Stomach (tissue), 19 donors: Measurements from ENCODE around the gene TSPAN15. TPM values are rescaled to one million over a fixed set of nuclear protein-coding genes. Genes with fewer than 3 reads are reported as not detected.

Experiments used
- DNase-seq, 2 donors: peaks; one replicate each; pipeline versions ENCODE4 v3.0.0 to v3.0.0-alpha.2; 2013 to 2019
- H3K27ac ChIP-seq, 5 donors: fragments of 200-600 bp in 4 of 5; sonication (generic) in 4 of 5; one replicate each; pipeline ENCODE4 v1.5.1; 2013 to 2019; ENCODE audit warnings: mild to moderate bottlenecking in 1 of 5, moderate library complexity in 1 of 5
- H3K27me3 ChIP-seq, 3 donors: fragments of 200-600 bp; sonication (generic); one replicate each; pipeline ENCODE4 v1.5.1; 2017 to 2019; ENCODE audit warnings: mixed run types in 1 of 3
- H3K36me3 ChIP-seq, 4 donors: fragments of 200-600 bp; sonication (generic); 1 replicate in 3 of 4; 2 replicates in 1 of 4; pipeline ENCODE4 v1.5.1; 2016 to 2019
- H3K4me1 ChIP-seq, 4 donors: fragments of 200-600 bp; sonication (generic); one replicate each; pipeline ENCODE4 v1.5.1; 2016 to 2019
- H3K4me3 ChIP-seq, 4 donors: fragments of 200-600 bp; sonication (generic) in 3 of 4; one replicate each; pipeline ENCODE4 v1.5.1; 2016 to 2019; ENCODE audit warnings: mild to moderate bottlenecking in 1 of 4
- H3K9me3 ChIP-seq, 4 donors: fragments of 200-600 bp; sonication (generic); one replicate each; pipeline ENCODE4 v1.5.1; 2016 to 2019
- EP300 ChIP-seq: sonication (generic); formaldehyde crosslinking; IDR thresholded peaks from one replicate; pipeline ENCODE4 v1.6.1; 2017; ENCODE audit warnings: antibody characterized with exemption
- POLR2A ChIP-seq, 4 donors: fragments of 450-650 bp; IDR thresholded peaks; one replicate each; pipeline ENCODE4 v1.6.1; 2016; ENCODE audit warnings: antibody characterized with exemption in 4 of 4, control low read depth in 2 of 4, mild to moderate bottlenecking in 1 of 4, moderate library complexity in 1 of 4
- POLR2AphosphoS5 ChIP-seq, 3 donors: sonication (generic); formaldehyde crosslinking; IDR thresholded peaks; one replicate each; pipeline ENCODE4 v1.6.1; 2016; ENCODE audit warnings: antibody characterized with exemption in 3 of 3
- WGBS, 5 donors: extraction: QIAGEN DNeasy Blood & Tissue Kit in 3 of 5; methylation state at CpG; one replicate each; pipeline versions ENCODE4 v1.1.5 to v1.1.7; 2013 to 2018; 5-methylcytosine and 5-hydroxymethylcytosine counted together
- intact Hi-C: fragments of 100-400 bp; cut with DNase I; formaldehyde crosslinking; loops from one replicate; pipeline ENCODE4 v1.15.1; 2023; ENCODE audit warnings: low total_unique reads
- long read RNA-seq, 10 donors: transcript quantifications; one replicate each; lab custom pipeline, GENCODE V29; 2026
- polyA plus RNA-seq, 3 donors: library from polyadenylated mRNA; stranded (reverse); fragments of 200-250 nt; gene quantifications; one replicate each; pipeline ENCODE4 v1.2.3, GENCODE V29; 2013
- total RNA-seq, 5 donors: library from RNA; depleted of rRNA; stranded (reverse); fragments of >200 nt; gene quantifications; one replicate each; pipeline versions ENCODE4 v1.1.0 to v1.2.3, GENCODE V29; 2014 to 2016
- TF ChIP-seq, protein P1 (sequence below), 7 experiments: fragments of 450-650 bp in 4 of 7; fragments of 200-600 bp in 3 of 7; sonication (generic) in 3 of 7; IDR thresholded peaks; one replicate each; pipeline ENCODE4 v1.5.1; 2016 to 2019; ENCODE audit warnings: antibody characterized with exemption in 7 of 7, control low read depth in 2 of 7, mild to moderate bottlenecking in 1 of 7
- donor health status: healthy with polysubstance abuse.
- donor health status: Bipolar disorder and iron deficiency.
- donor health status: healthy.

TSPAN15 gene
- total RNA-seq (100 to 1,000 TPM in 1 of 5 donors, 10 to 100 TPM in 4; 23.5 to 153 (median 97.4) TPM), polyA plus RNA-seq (10 to 100 TPM; 35.4 to 67.8 (median 55.8) TPM)
- long read RNA-seq, donor 1, partial matches to known transcripts = 0 of 6 reads
- long read RNA-seq, donor 1, other reads (novel, unspliced or antisense) = 0 of 6 reads
- long read RNA-seq, donor 2, transcript TSPAN15-201 (8 exons, 1,698 nt) = major isoform, 15 of 16 reads
- long read RNA-seq, donor 2, partial matches to known transcripts = 0 of 16 reads
- long read RNA-seq, donor 2, other reads (novel, unspliced or antisense) = 0 of 16 reads
- long read RNA-seq, donor 3, transcript TSPAN15-206 (2 exons, 616 nt) = minor isoform, 5 of 15 reads
- long read RNA-seq, donor 3, transcript TSPAN15-201 (8 exons, 1,698 nt) = major isoform, 10 of 15 reads
- long read RNA-seq, donor 3, partial matches to known transcripts = 0 of 15 reads
- long read RNA-seq, donor 3, other reads (novel, unspliced or antisense) = 0 of 15 reads
- long read RNA-seq, donor 4, partial matches to known transcripts = 0 of 3 reads
- long read RNA-seq, donor 4, other reads (novel, unspliced or antisense) = 0 of 3 reads
- long read RNA-seq, donor 5, transcript TSPAN15-201 (8 exons, 1,698 nt) = major isoform, 17 of 20 reads
- long read RNA-seq, donor 5, partial matches to known transcripts = 0 of 20 reads
- long read RNA-seq, donor 5, other reads (novel, unspliced or antisense) = 0 of 20 reads
- long read RNA-seq, donor 6, transcript TSPAN15-201 (8 exons, 1,698 nt) = major isoform, 61 of 89 reads
- long read RNA-seq, donor 6, transcript TSPAN15-204 (2 exons, 674 nt) = minor isoform, 11 of 89 reads
- long read RNA-seq, donor 6, partial matches to known transcripts = 14 of 89 reads
- long read RNA-seq, donor 6, other reads (novel, unspliced or antisense) = 0 of 89 reads
- long read RNA-seq, donor 7, transcript TSPAN15-201 (8 exons, 1,698 nt) = major isoform, 24 of 27 reads
- long read RNA-seq, donor 7, partial matches to known transcripts = 0 of 27 reads
- long read RNA-seq, donor 7, other reads (novel, unspliced or antisense) = 0 of 27 reads
- long read RNA-seq, donor 8, transcript TSPAN15-201 (8 exons, 1,698 nt) = major isoform, 27 of 28 reads
- long read RNA-seq, donor 8, partial matches to known transcripts = 0 of 28 reads
- long read RNA-seq, donor 8, other reads (novel, unspliced or antisense) = 0 of 28 reads
- long read RNA-seq, donor 9, transcript TSPAN15-201 (8 exons, 1,698 nt) = major isoform, 14 of 15 reads
- long read RNA-seq, donor 9, partial matches to known transcripts = 0 of 15 reads
- long read RNA-seq, donor 9, other reads (novel, unspliced or antisense) = 0 of 15 reads
- long read RNA-seq, donor 10, transcript TSPAN15-201 (8 exons, 1,698 nt) = major isoform, 15 of 17 reads
- long read RNA-seq, donor 10, partial matches to known transcripts = 0 of 17 reads
- long read RNA-seq, donor 10, other reads (novel, unspliced or antisense) = 0 of 17 reads

DNA sequence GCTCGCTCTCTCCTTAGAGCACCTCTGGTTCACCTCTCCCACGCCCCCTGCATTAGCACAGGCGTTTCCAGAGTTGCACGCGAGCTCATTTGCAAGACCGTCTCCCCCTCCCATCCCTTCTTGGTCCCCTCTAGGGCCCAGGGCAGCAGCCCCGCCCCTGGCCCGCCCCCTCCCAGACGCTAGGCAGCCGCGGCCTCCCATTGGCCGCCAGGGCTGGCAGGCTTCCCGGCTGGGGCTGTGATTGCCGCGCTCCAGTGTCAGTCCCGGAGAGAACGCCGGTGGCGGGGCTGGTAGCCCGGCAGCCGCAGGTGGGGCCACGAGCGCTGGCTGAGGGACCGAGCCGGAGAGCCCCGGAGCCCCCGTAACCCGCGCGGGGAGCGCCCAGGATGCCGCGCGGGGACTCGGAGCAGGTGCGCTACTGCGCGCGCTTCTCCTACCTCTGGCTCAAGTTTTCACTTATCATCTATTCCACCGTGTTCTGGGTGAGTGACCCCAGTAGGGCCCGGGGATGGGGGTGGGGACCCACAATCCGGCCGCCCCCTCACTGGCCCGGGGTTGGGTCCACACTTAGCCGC, at the start of gene TSPAN15:
TSS of gene TSPAN15 (plus strand) at position 257 of the 575 bp plus-strand sequence. CDS start at position 387, 130 bp downstream.
- intact Hi-C loops = no loop called here
- no peak for TF ChIP-seq EP300
- peak; percentile 28 to 85 (median 81) for TF ChIP-seq POLR2AphosphoS5 (IDR thresholded peaks at IDR 0.05)
- TF ChIP-seq, protein P1, sequence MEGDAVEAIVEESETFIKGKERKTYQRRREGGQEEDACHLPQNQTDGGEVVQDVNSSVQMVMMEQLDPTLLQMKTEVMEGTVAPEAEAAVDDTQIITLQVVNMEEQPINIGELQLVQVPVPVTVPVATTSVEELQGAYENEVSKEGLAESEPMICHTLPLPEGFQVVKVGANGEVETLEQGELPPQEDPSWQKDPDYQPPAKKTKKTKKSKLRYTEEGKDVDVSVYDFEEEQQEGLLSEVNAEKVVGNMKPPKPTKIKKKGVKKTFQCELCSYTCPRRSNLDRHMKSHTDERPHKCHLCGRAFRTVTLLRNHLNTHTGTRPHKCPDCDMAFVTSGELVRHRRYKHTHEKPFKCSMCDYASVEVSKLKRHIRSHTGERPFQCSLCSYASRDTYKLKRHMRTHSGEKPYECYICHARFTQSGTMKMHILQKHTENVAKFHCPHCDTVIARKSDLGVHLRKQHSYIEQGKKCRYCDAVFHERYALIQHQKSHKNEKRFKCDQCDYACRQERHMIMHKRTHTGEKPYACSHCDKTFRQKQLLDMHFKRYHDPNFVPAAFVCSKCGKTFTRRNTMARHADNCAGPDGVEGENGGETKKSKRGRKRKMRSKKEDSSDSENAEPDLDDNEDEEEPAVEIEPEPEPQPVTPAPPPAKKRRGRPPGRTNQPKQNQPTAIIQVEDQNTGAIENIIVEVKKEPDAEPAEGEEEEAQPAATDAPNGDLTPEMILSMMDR (IDR thresholded peaks at IDR 0.05) = no peak
- TF ChIP-seq POLR2A (IDR thresholded peaks at IDR 0.05) = peak in 1 of 4 donors; percentile 70
- Histone ChIP-seq H3K4me1 (peaks cover 72 to 99% (median 82%) of the 10 kb centered on the region in 4 donors), H3K27ac (peak within 1 kb of the TSS; percentile 92 to 94 (median 92)), H3K9me3 (no peaks in the 10 kb centered on the region), H3K4me3 (peak within 1 kb of the TSS; percentile 68 to 75 (median 70)), H3K27me3 (peaks cover 0 to 9% (median 0%) of the 10 kb centered on the region in 3 donors), H3K36me3 (peaks cover 0 to 4% (median 1%) of the 10 kb centered on the region in 4 donors)
- 0 to 5% (median 1%) methylated on average over 9 to 45 of the region's 45 CpGs for WGBS, 5 donors
- DNase-seq = peak; percentile 95 to 97

- peak overlapping the region in 2 of 5 donors; percentile 40 to 95 for H3K27ac ChIP-seq
- TF ChIP-seq EP300 (no peak), POLR2A (IDR thresholded peaks at IDR 0.05) (no peak), POLR2AphosphoS5 (IDR thresholded peaks at IDR 0.05) (no peak)
- TF ChIP-seq, protein P1 (IDR thresholded peaks at IDR 0.05) = no peak
Observed at GRCh38 chr10:69402386-69402785, 48.9 kb upstream of the TSPAN15 start.

GRCh38 chr10:69403066-69403465, 48.2 kb upstream of the TSPAN15 start:
- no peak for DNase-seq
- no peak for TF ChIP-seq POLR2A (IDR thresholded peaks at IDR 0.05)
- TF ChIP-seq POLR2AphosphoS5 (IDR thresholded peaks at IDR 0.05) = no peak
- no peak for TF ChIP-seq EP300
- TF ChIP-seq, protein P1 (IDR thresholded peaks at IDR 0.05) = no peak
- Histone ChIP-seq H3K27ac (peak overlapping the region in 2 of 5 donors; percentile 40 to 95), H3K36me3 (peaks cover 29 to 79% (median 70%) of the 10 kb centered on the region in 4 donors), H3K9me3 (no peaks in the 10 kb centered on the region), H3K4me3 (no peak overlapping the region), H3K4me1 (peaks cover 10 to 57% (median 34%) of the 10 kb centered on the region in 4 donors), H3K27me3 (no peaks in the 10 kb centered on the region)
- 72 to 93% (median 80%) methylated on average over 1 of the region's 1 CpG for WGBS, 5 donors
- intact Hi-C loops = no loop called here

More at GRCh38 chr10:69402386-69402785, 48.9 kb upstream of the TSPAN15 start:
- intact Hi-C loops = no loop called here
- peaks cover 29 to 86% (median 77%) of the 10 kb centered on the region in 4 donors for H3K36me3 ChIP-seq
- DNase-seq = no peak
- 68 to 85% (median 73%) methylated on average over 6 of the region's 6 CpGs for WGBS, 5 donors
- H3K4me3 ChIP-seq = no peak overlapping the region
- H3K27me3 ChIP-seq = no peaks in the 10 kb centered on the region
- H3K9me3 ChIP-seq = no peaks in the 10 kb centered on the region
- peaks cover 7 to 50% (median 29%) of the 10 kb centered on the region in 4 donors for H3K4me1 ChIP-seq
